Measurements from ENCODE around the gene BMPR1A. TPM values are rescaled to one million over a fixed set of nuclear protein-coding genes. Genes with fewer than 3 reads are reported as not detected.

Gene BMPR1A
- total and polyA plus RNA-seq, 2 of the 4 experiments (the other 2 are of a cell fraction): 15.9 to 93.7 TPM

- Histone ChIP-seq H2BK120ac (ENCODE audit: low read depth, low read length) (0 out of 2 replicates have a peak overlapping the region, but pooled peaks have one; percentile 26), H2BK20ac (ENCODE audit: low read depth, low read length) (no peak overlapping the region), H3K4me1 (ENCODE audit: control insufficient read depth, insufficient read depth, low read length) (peaks cover 2% of the 10 kb centered on the region; the same call in 1 of the 2 replicates), H3K14ac (replicated peaks; ENCODE audit: low read depth, low read length) (peak overlapping the region; percentile 74), H3K23ac (ENCODE audit: low read depth, low read length) (peak overlapping the region; percentile 64), H2AK5ac (ENCODE audit: low read depth, low read length) (no peak overlapping the region), H4K20me1 (ENCODE audit: insufficient read depth, low read length) (peaks cover 34% of the 10 kb centered on the region), H3K9me3 (ENCODE audit: control insufficient read depth, insufficient read depth, low read length) (no peaks in the 10 kb centered on the region), H2BK15ac (ENCODE audit: low read depth, low read length) (no peak overlapping the region), H3K56ac (ENCODE audit: extremely low read depth, insufficient read depth, low read length) (peak overlapping the region; percentile 66), H2AK9ac (replicated peaks; ENCODE audit: low read depth, low read length, poor library complexity) (peak overlapping the region; percentile 86), H3K79me1 (ENCODE audit: low read depth in 1 of 2, low read length in 2 of 2) (peaks cover 11 to 57% of the 10 kb centered on the region in 2 experiments), H3K9me1 (ENCODE audit: insufficient read depth, low read length) (peaks cover 7% of the 10 kb centered on the region; the same call in 1 of the 2 replicates), H3K4ac (ENCODE audit: low read depth, low read length) (peak overlapping the region; percentile 49), H3K4me3 (ENCODE audit: insufficient read depth, low read depth, low read length) (peak overlapping the region; percentile 99), H4K91ac (ENCODE audit: insufficient read depth, low read depth, low read length) (peak overlapping the region; percentile 38), H3K27me3 (ENCODE audit: control insufficient read depth, insufficient read depth, low read length) (no peaks in the 10 kb centered on the region), H2AFZ (replicated peaks; ENCODE audit: low read length, poor library complexity) (peak overlapping the region; percentile 92), H3K27ac (ENCODE audit: insufficient read depth, low read length) (peak overlapping the region; percentile 94), H3K9ac (ENCODE audit: low read depth, low read length) (peak overlapping the region; percentile 95), H3K4me2 (ENCODE audit: low read depth, low read length) (peak overlapping the region; percentile 96), H4K8ac (ENCODE audit: low read depth in 2 of 2, low read length in 2 of 2) (peak overlapping the region in 1 of 2 experiments; percentile 34; a peak in 2 of 4 replicates), H3K18ac (ENCODE audit: low read depth, low read length) (peak overlapping the region; percentile 57), H3K36me3 (ENCODE audit: control insufficient read depth, insufficient read depth, low read length) (no peaks in the 10 kb centered on the region), H4K5ac (ENCODE audit: low read depth, low read length) (peak overlapping the region; percentile 42), H2BK5ac (ENCODE audit: low read depth, low read length, poor library complexity, severe bottlenecking) (peak overlapping the region; percentile 95)
- ATAC-seq (ENCODE audit: low read depth) (no peak), DNase-seq (peak; percentile 65)
- TF ChIP-seq MAZ (IDR thresholded peaks at IDR 0.05; ENCODE audit: borderline replicate concordance, low read depth, low read length): peak; percentile 31; the same call in 1 of the 2 replicates
- peak; percentile 38; the same call in 1 of the 2 replicates for TF ChIP-seq CTCF (conservative IDR thresholded peaks at IDR 0.05; ENCODE audit: low read depth, low read length)
- TF ChIP-seq RAD21 (IDR thresholded peaks at IDR 0.05; ENCODE audit: low read length): peak; percentile 39
- no peak for TF ChIP-seq FOS (IDR thresholded peaks at IDR 0.05; ENCODE audit: low read depth, low read length)
- no peak for TF ChIP-seq BHLHE40 (IDR thresholded peaks at IDR 0.05; ENCODE audit: low read depth, low read length)
- 0 out of 2 replicates have a peak, but pooled peaks have one; percentile 34 for TF ChIP-seq CEBPB (IDR thresholded peaks at IDR 0.05; ENCODE audit: low read depth, low read length)
- TF ChIP-seq NFE2L2 (IDR thresholded peaks at IDR 0.05; ENCODE audit: low read depth, low read length): no peak
- no peak for TF ChIP-seq MXI1 (IDR thresholded peaks at IDR 0.05; ENCODE audit: borderline replicate concordance, low read depth, low read length)
- TF ChIP-seq ELK1 (IDR thresholded peaks at IDR 0.05; ENCODE audit: borderline replicate concordance, low read depth, low read length): no peak
- peak; percentile 22; the same call in 1 of the 2 replicates for TF ChIP-seq SMC3 (IDR thresholded peaks at IDR 0.05; ENCODE audit: low read depth, low read length)
- TF ChIP-seq RFX5 (IDR thresholded peaks at IDR 0.05; ENCODE audit: low read depth, low read length): no peak
- no peak for TF ChIP-seq POLR2A (IDR thresholded peaks at IDR 0.05; ENCODE audit: low read depth, low read length)
- in situ Hi-C loops (cut with MboI; ENCODE audit: low sequenced_read_pairs) (no loop called here), intact Hi-C loops (cut with micrococcal nuclease) (loop anchor here (1.0 to 5.0 kb wide), 4 partner anchors 46 to 142 kb away; no protein-coding TSS in a partner anchor), dilution Hi-C loops (cut with HindIII; ENCODE audit: low sequenced_read_pairs, unreplicated experiment) (no loop called here)
- POLR2A ChIA-PET (ENCODE audit: unreplicated experiment): interaction anchor here (0.5 to 0.6 kb wide), 3 partner anchors 18 to 226 kb away, joined by 3 to 19 read pairs (median 6); no protein-coding TSS in a partner anchor
- CTCF ChIA-PET: interaction anchor here (0.6 to 1.1 kb wide), 3 partner anchors 16 to 120 kb away, joined by 4 to 5 read pairs (median 4); no protein-coding TSS in a partner anchor
- no TSS peak for BruUV-seq (replicated peaks)
- 0% methylated on average over 1 of the region's 47 CpGs; no CpG with 5 or more reads in 1 of the 2 experiments for WGBS, 2 experiments (ENCODE audit: extremely low coverage in 2 of 2, insufficient read length in 1 of 2)
These were observed 924 bp downstream of the BMPR1A start for GRCh38 chr10:86757113-86757972.
